ENCODE results near the gene SMKR1. TPM values are rescaled to one million over a fixed set of nuclear protein-coding genes. Genes with fewer than 3 reads are reported as not detected.
"Not testable (repeated sequence)": the region's sequence is repeated elsewhere in the genome, so short reads cannot be mapped to it uniquely, and the experiment has no call there.

SMKR1 gene
- polyA plus RNA-seq (ENCODE audit: insufficient read depth in 1 of 5, insufficient read length in 5 of 5, low replicate concordance in 1 of 5): 1 to 10 TPM in 1 of 5 donors, under 1 TPM in 3, not detected in 1; 0.59 to 1.1 (median 0.72) TPM
- long read RNA-seq, donor 1, partial matches to known transcripts: 0 of 2 reads
- long read RNA-seq, donor 1, other reads (novel, unspliced or antisense): 0 of 2 reads
- long read RNA-seq, donor 2, partial matches to known transcripts: 0 of 1 reads
- long read RNA-seq, donor 2, other reads (novel, unspliced or antisense): 0 of 1 reads
- long read RNA-seq, donor 3: 0 reads
- long read RNA-seq, donor 4: 0 reads
- long read RNA-seq, donor 5: 0 reads
- long read RNA-seq, donor 6, partial matches to known transcripts: 0 of 1 reads
- long read RNA-seq, donor 6, other reads (novel, unspliced or antisense): 0 of 1 reads
- long read RNA-seq, donor 7: 0 reads
- long read RNA-seq, donor 8: 0 reads

DNA sequence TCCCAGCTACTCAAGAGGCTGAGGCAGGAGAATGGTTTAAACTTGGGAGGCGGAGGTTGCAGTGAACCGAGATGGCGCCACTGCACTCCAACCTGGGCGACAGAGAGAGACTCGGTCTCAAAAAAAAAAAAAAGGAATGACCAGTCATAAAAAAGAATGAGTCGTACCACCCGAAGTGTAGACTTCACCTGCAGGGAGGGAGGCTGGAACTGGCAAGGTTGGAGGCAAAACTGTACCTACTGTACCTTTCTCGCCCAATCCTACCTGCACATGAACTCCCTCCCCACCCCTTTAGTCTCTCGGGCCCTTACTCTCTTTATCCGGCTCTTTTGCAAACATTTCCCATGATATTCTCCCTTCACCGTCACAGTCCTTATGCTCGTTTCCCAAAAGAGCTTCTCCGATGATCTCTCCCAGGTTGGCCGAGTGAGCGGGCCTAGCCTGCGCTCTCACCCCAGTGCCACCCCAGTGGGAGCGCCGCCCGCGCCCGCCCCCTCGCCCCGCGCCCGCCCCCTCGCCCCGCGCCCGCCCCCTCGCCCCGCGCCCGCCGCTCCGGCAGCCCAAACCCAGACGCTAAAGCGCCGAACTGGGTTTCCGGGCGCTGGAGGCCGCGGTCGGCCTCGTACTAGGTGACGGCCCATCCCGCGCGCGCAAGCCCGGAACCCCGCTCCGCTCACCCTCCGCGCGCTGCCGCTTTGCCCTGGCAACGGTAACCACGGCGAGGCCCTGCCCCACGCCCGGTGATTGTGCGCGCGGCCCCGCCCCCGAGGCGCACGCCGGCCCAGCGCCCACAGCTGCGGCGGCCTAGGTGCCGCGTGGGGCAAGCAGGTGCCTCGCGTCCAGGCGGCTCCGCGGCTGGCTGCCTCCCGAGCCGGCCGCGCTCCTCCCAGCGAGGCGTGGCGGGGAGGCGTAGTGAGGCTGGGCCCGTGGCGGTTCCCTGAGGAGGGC, at the start of gene SMKR1:
Gene SMKR1, plus strand, starts transcription at position 772 of the 948 bp plus-strand sequence. CDS start 294 bp downstream, outside the sequence.
- DNase-seq: peak; percentile 59 to 65

DNA sequence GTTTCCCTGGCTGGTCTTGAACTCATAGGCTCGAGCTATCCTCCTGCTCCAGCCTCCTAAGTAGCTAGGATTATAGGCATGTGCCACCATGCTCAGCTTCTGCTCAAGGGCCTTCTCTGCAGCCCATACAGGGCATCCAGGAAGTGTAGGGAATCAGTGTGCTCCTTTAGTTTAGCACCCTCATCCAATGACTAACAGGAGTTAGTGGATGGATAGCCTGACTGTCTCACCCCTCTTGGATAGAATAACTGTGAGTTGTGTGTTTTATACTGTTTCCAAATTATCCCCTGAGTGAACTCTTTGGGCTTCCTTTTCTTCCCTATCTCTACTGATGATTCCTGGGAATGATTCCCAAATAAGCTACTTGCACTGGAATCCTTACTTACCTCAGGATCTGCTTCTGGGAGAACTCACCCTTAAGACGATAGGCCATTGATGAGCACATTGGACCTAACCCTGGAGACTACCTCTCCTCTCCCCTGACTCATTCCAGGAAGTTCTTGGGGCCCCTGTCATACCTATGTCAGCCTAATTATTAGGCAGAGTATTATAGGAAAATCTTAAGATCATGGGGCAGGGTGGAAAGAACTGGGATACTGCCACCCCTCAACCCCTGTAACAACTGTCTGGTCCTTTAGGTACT, 49.6 kb upstream of the SMKR1 start:
- no peak for DNase-seq

DNA sequence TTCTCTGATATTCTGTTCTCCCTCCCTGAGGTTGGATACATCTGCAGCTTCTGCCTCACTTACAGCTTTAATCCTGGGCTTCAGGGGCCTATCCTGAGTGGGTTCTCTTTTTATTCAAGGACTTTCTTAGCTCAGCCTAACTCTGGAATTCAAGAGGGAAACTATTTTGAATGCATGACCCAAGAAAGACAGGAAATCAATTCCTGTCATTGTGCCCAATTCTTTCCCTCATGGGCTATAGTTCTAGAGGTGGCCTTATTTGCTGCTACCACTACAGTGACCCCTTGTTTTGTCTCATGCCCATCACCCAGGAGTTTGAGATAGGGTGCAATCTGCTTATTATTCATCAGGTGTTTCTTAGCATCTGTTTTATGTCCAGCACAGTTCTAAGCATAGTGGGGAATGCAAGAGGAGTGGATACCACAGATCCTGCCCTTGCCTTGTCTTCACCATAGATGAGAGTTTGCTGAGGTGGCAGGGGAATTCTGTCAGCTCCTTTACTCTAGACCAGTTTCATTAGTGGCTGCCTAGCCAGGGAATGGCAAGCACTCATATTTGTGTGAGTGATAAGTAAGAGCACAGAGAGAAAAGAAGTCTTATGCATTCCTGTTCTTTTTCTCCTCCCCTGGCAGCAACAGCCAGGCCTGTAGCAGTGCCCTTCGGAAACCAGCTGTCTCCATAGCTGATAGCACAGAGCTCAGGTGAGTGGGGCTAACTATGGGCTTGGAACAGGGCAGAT, 48.7 kb upstream of the SMKR1 start:
- DNase-seq: no peak

DNA sequence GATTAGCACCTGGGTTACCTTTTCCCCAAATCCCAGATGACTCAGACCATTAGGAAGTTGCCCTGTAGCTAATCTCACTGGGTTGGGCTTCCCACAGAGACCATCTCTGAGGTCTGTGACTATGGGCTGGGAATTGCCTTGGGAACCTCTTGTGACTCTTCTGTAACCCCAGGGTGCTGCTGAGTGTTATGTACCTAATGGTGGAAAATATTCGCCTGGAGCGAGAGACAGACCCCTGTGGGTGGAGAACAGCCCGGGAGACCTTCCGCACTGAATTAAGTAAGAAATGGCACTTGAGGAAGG, 48.1 kb upstream of the SMKR1 start:
- no peak for DNase-seq

DNA sequence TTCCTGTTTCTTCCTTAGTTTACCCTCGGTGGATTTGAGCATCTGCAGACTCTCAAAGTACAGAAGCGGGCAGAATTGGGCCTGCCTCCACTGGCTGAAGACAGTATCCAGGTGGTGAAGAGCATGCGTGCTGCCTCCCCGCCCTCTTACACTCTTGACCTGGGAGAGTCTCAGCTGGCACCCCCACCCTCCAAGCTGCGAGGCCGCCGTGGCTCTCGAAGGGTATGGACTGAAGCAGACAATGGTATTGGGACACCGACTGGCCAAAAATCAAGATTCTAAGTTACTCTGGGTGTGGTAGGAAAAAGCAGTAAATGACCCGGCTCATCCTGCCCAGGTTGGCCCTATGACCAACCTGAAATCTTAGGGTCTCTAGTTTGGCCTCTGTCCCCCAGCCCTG, 45.9 kb upstream of the SMKR1 start:
- no peak for DNase-seq

DNA sequence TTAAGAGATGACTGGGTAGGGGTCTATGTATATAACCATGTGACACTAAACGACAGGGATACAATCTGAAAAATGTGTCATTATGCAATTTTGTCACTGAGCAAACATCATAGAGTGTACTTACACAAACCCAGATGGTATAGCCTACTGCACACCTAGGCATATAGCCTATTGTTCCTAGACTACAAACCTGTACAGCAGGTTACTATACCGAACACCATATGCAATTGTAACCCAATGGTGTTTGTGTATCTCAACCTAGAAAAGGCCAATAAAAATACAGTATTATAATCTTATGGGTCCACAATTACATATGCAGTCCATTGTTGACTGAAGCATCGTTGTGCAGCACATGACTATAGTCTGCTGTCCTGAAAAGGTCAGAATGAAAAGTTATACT, 45.2 kb upstream of the SMKR1 start:
- DNase-seq: no peak

DNA sequence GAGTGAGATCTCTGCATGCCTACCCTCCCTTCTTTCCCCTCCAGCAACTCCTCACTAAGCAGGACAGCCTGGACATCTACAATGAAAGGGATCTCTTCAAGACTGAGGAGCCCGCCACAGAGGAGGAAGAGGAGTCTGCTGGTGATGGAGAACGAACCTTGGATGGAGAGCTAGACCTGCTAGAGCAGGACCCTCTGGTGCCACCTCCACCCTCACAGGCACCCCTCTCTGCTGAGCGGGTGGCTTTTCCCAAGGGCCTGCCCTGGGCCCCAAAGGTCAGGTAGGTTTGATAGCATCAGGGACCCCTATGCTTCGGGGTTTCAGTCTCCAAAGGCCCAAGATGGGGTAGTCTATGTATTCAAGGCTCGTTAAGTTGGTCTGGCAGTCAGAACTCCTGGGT, 44.2 kb upstream of the SMKR1 start:
- DNase-seq: no peak

DNA sequence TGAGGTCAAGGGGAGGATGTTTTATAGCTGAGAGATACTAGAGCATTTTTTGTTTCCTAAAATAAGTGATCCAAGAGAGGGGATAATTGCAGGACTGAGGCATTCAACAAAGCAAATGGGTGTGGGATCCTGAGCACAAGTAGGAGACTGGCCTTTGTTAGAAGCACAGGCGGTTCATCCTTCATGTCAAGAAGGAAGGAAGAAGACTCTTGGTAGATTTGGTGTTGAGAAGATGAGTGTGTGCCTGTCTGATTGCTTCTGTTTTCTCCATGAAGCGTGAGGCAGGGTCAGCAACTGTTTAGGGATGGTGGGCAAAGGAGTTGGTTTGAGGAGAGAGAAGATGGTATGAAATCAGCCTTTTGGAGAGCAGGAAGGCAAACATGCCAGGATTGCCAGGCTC, 40.5 kb upstream of the SMKR1 start:
- no peak for DNase-seq

DNA sequence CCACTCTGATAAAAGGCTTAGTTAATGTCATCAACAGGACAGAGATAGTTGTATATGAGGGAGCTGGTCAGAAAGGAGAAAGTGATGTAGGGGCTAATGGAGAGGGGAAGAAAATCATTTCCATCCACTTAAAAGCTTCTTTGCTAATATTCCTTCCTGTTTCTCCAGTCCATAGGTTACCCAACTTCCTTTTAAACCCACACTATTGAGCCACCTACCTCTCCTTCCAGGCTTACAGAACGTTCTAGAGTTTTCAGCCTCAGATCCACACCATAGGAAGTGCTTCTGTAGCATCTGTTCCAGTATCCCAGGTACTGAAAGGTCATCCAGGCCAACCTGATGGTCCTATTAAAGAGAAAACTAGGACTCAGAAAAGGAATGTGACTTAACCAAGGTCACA, 39.9 kb upstream of the SMKR1 start:
- DNase-seq: no peak

DNA sequence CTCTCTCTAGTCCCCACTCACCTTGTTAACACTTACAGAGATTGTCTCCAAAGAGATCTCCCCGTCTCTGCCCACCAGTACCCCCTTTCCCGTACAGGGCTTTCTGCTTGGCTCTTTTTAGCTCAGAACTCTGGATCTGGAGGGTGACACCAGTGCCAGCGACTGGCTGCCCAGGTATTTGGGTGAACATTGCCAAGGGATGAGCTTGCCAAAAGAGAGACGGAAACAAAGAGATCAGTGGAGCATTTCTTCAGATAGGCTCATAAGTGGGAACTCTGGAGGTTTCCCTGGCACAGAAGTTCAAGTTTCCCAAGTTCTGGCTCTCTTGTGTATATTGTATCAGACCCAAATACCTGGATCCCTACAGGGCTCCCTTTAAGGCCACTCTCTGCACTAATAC, 38.1 kb upstream of the SMKR1 start:
- no peak for DNase-seq

DNA sequence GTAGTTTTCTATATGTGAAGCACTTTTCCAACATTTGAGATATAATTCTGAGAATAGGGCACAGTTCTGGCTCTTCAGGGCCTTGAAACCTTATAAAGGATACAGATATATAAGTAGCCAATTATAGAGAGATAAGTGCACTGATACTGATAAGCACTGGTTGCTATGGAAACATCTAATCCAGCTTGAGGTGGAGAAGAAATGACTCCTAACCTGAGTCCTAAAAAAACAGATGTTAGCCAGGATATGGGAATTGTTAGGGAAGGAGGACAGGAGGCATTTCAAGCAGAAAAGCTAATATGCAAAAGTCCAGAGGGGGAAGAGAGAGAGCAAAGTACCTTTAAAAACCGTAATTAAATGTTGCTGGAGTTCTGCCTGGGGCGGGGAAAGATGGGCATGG, 37.3 kb upstream of the SMKR1 start:
- no peak for DNase-seq

DNA sequence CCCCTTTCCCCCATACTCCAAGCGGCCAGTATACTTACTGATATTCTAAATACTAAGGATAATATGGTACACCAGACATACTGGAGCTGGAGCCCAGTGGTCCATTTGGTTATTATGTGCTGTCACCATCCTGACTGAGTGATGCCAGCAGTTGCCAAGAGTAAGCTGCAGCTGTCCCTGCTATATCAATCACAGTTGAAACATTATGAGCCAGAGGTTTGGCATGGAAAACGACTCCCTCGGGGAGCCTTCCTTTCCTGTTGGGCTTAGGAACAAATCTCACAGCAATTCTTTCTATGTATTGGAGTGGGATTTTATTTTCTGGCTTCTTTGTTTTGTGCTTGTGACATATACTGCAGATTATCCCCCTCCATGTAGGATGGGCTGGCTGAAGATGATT, 35.5 kb upstream of the SMKR1 start:
- no peak for DNase-seq

DNA sequence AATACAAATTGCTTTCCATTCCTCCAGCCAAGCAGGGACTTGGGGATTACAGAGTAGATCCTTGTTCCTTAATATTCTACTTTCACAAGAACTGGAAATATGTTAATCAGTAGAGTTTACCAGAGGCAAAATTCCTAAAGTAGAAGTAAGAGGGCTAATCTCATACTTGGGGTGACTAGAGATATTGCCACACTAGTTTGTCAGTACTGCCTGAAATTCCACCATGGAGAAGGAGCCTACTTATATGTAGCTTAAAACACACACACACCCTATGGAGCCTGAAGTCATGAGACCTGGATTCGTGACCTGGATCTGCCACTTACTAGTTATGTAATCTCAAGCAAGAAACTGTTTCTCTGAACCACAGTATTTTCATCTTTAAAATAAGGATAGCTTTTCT, 34.2 kb upstream of the SMKR1 start:
- DNase-seq: no peak

DNA sequence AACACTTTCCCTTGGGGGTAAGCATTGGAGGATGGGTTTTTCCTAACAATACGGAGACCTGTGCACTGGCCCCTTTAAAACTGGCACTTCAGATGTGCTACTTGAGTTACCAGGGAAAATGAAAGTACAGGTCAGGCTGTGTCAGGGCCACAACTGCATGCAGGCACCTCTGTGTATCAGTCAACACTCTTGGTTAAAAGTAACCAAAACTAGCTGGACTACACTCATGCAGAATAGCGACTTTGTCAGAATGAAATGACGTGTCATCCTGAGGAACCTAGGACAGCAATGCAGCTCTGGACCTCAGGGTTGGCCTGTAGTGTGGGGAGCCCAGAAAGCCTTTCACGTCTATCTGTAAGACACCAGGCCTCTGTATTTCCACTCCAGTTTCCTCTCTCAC, 33.8 kb upstream of the SMKR1 start:
- no peak for DNase-seq

DNA sequence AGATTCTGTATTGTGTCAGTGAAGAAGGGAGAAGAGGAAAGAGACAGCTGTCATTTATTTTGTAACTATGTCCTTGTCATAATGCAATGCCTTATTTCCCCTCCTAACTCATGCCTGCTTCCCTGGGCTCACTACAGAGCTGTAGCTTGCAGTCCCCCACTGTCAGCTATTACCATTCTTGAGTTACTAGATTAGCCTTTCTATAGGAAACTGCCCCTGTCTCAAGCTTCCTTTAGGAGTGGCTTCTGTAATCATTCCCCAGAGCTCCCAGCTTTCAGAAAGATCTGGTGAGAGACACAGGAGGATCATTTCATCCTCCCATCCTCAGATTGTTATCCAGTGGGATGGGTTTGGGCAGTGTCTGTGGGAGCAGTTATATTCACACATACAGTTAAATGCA, 32.4 kb upstream of the SMKR1 start:
- no peak for DNase-seq

DNA sequence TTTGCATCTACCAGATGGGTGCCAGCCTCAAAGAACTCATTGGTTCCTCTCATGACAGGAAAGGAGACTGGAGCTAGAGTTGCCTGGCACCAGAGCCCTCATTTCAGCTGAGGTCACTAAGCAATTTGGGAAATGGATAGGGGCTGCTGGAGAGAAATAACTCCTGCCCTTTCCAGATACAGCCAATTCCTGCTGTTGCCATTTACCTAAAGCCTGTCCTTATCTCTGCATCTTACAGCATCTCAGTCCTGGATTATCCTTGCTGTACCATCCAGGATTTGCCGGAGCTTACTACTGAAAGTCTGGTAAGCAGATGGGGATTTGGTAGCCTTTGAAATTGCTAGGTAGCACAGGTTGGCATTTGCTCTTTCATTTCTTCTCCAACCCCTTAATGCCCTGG, 31.9 kb upstream of the SMKR1 start:
- no peak for DNase-seq

DNA sequence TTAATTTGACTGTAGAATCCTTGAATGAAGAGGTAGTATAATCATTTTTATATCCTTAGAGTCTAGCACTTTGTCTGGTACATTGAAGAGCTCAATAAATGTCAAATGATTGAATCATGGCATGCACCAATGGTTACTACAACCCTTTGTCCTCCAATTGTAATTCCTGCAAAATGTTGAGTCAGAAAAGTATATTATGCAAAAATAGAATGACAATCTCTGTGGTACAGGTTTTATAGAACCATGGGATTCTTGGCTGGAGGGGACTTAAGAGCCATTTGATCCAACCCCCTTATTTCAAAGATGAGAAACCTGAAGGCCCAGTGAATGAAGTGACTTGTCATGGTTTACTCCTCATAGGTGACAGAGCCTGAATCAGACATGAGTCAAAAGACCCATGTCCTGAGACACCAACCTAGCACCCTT, 30.9 kb upstream of the SMKR1 start:
- no peak for DNase-seq

DNA sequence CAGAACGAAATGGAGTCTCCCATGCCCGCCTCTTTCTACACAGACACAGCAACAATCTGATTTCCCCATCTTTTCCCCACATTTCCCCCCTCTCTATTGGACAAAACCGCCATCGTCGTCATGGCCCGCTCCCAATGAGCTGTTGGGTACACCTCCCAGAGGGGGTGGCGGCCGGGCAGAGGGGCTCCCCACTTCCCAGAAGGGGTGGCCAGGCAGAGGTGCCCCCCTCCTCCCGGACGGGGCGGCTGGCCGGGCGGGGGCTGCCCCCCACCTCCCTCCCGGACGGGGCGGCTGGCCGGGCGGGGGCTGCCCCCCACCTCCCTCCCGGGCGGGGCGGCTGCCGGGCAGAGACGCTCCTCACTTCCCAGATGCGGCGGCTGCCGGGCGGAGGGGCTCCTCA, 26.4 kb upstream of the SMKR1 start:
- DNase-seq: not testable (repeated sequence)

DNA sequence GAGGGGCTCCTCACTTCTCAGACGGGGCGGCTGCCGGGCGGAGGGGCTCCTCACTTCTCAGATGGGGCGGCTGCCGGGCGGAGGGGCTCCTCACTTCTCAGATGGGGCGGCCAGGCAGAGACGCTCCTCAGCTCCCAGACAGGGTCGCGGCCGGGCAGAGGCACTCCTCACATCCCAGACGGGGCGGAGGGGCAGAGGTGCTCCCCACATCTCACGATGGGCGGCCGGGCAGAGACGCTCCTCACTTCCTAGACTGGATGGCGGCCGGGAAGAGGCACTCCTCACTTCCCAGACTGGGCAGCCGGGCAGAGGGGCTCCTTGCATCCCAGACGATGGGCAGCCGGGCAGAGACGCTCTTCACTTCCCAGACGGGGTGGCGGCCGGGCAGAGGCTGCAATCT, 25.9 kb upstream of the SMKR1 start:
- not testable (repeated sequence) for DNase-seq

DNA sequence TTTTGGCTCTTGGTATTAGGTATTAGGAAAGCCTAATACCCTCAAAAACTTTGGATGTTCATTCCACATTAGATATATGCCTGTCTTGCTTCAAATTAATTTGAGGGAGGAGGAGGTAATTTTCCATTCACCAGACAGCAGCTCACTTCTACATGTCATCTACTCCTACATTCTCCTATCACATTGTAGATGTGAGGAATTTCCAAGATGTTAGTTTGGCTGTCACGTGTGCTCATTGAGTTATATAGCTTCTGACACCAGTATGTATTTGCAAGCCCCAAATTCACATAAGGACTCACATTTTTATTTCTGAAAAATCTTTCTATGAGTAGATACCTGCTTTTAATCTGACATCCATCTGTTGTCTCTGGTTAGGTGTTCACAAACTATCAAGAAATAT, 22.5 kb upstream of the SMKR1 start:
- no peak for DNase-seq

DNA sequence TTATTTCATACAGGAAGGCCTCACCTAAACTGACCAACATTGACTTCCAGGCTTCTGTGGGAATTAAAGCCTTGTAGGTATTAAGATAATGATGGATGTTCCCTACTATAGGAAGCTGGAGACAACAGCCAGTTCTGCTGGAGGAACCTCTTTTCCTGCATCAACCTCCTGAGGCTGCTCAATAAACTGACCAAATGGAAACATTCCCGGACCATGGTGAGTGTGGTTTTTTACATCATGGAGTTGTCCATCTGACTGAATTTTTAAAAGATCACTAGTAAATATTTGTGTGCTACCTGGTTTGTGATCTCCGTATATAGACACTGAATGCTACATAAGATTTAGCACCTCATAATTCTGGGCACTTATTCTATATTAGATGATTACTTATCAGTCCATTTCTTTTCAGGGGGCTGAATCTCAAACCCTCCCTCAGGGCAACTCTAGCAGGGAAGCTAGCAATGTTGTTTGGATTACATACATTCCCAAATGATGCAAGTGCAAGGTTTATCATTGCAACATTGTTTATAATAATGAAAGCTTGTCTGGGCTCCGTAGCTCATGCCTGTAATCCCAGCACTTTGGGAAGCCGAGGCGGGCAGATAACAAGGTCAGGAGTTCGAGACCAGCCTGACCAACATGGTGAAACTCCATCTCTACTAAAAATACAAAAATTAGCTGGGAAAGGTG, 21.5 kb upstream of the SMKR1 start:
- no peak for DNase-seq
